COR-L47 (cell line): ENCODE results near the gene RAI1.
"Not testable (repeated sequence)": the region's sequence is repeated elsewhere in the genome, so short reads cannot be mapped to it uniquely, and the experiment has no call there.

ENCODE experiments used
- DNase-seq: peaks from one replicate; lab custom pipeline; 2025; lab: John Stamatoyannopoulos, UW

The RAI1 gene

DNA sequence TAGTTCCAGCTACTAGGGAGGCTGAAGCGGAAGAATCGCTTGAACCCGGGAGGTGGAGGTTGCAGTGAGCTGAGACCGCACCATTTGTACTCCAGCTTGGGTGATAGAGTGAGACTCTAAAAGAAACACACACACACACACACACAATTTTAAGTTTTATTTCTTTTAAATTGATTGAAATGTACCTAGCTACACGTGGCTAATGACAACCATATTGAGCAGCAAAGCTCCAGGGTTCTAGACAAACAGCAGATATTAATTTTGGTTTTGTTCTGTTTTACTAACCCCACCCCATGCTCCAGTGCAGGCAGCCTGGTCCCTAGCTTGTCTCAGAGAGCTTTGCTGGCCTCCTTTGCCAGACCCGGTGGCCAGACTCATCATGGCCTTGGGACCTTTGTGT, 16.0 kb upstream of the RAI1 start:
- no peak for DNase-seq

DNA sequence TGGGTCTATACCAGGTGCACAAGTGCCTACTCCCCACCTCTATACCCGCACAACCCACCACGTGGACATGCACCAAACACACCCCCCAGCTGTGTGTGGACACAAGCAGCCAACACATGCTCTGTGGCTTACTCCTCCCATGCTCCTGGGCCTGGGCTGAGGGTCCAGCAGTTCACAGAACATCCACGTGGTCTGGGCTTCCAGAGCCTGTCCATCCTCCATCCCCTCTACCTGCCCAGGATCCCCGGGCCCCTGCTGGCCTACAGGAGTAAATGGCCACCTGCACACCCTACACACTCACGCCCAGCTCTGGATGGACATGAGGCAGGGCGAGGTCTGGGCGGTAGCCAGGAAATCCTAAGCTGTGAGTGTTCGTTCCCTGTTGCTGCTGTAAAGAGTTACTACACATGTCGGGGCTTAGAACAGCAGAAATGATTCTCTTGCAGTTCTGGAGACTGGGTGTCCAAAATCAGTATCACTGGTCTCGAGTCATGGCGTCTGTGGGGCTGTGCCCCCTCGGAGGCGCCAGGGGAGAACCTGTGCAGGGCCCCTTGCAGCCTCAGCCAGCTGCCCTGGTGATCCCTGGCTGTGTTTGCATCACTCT, 15.0 kb upstream of the RAI1 start:
- no peak for DNase-seq

DNA sequence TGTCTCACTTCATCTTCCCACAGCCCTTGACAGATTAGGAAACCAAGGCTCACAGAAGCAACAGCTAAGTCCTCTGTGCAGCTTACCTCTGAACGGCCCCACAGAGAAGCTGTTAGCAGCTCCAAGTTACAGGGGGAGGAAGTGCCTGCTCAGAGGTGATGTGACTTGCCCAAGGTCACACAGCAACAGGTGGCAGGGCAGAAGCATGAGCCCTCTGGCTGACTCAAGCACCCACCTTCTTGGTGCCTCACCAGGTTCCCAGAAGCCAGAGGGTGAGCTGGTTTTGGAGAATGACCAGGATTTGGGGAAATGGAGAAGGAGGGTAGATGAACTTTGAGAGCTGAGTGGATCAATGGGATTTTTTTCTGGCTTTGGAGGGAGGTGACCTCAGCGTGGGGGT, 14.0 kb upstream of the RAI1 start:
- no peak for DNase-seq

DNA sequence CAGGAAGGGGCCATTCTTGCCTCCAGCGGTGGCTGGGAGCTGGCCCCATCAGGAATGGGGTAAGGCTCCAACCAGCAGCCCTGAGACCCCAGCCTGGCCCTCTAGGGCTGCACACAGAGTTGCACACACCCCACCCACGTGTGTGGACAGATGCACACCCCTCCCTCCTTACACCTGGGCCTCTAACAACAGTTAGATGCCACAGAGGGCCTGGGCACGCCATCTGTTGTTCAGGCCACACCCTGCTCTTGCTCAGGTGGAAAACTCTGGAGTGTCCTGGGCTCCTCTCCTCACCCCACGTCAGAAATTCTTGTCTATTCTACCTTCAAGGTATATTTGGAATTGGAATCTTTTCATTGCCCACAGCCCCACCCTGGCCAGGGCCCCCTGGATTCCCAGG, 13.3 kb upstream of the RAI1 start:
- DNase-seq, result no peak

DNA sequence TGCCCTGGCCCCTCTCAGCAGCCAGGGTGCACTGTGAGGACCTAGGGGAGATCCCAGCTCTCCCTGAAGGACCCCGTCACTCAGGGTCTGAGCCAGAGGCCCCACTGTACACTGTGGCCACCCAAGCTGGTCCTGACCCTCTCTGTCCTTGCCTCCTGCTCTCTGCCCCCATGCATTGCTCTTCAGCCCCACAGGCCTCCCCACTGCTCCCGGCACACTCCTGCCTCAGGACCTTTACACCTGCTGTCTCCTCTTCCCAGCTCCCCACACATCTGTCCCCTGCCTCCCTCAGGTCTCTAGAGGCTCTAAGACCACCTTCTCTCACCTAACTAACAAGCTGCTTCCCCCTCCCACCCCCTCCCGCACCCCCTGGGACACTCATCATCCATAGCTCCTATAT, 12.9 kb upstream of the RAI1 start:
- DNase-seq, result no peak

DNA sequence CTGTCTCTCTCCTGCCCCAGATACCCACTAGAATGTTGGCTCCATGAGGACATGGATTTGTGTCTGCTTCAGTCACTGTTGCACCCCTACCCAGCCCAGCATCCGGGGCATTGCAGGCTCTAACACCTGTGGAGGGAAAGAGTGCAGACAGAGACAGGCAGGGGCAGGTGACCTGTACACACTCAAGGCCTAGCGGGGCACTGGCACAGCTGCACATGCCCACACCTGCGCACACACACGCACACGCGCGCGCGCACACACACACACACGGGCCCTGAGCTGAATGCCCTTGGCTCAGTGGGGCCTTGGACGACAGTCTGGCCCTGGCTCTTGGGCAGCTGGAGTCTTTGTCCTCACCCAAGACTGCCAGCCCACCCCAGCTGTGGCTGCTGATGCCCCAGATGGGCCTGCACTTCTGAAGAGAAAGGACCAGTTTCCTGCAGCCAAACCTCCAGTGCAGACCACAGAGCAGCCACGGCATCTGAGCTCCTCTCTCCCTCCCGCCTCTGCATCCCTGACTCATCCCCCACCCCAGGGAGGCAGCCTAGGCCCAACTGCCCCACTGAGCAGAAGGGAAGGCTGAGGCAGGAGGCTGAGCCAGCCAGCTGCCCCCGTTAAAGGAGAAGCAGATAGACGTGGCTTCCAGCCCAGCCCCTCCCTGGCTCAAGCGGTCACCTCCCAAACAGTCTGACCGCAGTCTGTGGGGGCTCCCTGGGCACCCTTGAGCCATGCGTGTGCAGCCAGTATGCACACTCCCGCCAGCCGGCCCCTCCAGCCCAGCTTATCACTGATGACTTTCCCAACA, 12.3 kb upstream of the RAI1 start:
- DNase-seq, result no peak

DNA sequence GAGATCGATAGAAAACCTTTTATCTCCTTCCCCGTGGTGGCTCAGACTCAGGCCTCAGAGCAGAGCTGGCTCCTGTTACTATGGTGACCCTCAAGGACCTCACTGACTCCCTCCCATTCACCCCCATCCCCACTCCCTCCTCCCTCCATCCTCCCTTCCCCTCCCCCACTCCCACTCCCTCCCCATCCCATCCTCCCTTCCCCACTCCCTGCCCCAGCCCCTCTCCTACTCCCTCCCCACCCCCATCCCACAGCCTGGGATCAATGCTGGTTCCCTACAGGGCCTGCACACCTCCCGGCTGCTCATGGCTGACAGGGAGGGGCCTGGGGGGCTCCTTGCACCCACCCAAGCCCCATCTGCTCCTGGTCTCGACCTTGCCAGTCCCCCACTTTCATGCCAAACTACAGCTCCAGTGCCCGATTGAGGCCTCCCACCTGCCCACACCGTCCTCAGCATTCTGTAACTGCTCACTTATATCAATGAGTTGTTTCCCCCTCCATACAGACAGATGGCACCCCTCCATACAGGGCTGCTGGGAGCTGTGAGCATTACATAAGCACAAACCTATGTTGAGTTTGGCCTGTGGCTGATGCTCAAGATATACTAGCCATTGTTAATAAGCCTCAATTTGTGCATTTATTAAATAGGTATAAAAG, 11.6 kb upstream of the RAI1 start:
- DNase-seq, result no peak

DNA sequence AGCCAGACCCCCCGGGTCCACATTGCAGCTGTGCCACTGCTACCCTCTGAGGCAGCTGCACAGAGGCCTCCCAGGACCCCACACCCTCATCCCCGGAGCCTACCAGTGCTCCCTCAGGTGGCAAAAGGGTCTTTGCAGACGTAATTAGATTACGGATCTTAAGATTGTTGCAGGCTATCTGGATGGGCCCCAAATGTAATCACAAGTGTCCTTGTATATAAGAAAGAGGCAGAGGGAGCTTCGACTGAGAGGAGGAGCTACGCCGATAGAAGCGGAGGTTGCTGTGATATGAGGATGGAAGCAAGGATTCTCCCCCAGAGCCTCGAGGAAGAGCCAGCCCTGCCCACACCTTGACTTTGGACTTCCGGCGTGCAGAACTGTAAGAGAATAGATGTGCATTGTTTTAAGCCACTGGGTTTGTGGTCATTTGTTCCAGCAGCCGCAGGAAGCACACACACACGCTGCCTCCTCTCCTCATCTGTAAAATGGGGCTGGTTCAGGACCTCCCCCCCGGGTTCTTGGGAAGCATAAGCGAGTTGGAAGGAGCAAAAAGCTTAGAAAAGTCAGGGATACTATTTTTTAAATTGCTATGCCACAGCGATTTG, 10.5 kb upstream of the RAI1 start:
- no peak for DNase-seq

DNA sequence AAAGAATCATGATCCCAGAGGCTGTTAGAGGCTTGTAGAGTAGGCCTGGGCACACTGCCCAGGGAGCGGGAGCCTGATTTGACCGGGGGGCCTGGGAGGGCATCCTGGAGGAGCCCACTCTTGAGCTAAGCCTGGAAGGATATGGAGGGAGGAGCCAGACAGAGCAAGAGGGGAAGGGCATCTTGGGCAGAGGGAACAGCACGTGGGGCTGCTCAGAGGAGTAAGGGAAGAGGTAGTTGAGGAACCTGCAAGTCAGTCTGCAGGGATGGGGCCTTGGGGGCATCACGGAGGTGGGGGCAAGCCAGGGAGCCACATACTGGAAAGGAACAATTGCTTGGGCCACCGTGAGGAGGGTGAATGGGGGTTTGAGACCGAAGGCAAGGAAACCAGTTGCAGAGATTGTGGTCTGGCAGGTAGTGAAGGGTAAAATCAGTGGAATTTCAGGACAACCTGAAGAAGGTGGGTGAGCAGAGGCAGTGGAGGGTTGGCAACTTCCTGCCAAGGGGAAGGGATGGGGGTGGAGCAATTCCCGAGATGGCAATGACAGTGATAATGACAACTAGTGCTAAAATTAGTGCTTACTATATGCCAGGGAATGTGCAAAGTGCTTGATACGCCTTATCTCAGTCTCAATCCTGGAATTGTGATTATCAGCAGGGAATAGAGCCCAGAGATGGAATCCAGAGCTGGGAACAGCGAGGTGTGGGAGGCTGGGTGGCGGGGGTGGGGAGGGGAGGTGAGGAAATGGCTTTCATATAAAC, 9.7 kb upstream of the RAI1 start:
- DNase-seq, result no peak

DNA sequence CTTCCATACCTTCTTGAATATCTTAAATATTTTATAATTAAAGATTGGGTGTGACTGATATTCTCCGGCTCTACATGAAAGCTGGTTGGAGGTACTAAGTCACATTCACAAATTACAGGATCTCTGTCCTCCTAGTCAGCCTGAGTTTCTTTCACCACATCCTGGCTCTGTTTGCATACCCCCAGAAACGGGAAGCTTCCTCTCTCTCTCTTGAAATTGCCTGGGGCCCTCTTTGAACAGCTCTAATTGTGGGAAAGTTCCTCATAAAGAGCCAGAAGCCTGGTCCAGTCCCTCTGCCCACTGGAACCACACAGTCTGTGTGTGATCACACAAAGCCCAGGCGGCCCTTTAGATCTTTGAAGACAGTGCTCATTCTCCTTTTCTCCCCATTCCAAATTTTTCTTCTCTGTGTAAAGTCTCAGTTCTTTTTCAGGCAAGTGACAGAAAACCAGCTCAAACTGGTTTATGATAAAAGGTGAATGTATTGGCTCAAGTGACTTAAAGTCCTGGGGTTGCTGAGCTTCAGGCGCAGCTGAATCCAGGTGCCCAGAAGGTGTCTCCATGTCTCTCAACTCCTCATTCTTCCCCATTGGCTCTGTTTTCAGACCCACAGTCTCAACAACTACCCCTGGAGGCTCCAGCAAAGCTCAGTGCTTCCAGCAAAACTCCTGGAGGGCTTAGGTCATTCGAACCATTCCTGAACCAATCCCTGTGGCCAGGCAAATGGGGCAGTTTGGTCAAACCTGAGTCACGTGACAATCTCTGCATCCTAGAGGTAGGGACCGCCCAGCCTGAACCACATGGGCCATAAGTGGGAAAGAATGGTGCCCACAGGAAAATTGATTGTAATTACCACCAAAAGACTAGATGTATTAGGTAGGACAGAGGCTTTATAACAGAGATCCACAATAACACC, 8.5 kb upstream of the RAI1 start:
- no peak for DNase-seq

DNA sequence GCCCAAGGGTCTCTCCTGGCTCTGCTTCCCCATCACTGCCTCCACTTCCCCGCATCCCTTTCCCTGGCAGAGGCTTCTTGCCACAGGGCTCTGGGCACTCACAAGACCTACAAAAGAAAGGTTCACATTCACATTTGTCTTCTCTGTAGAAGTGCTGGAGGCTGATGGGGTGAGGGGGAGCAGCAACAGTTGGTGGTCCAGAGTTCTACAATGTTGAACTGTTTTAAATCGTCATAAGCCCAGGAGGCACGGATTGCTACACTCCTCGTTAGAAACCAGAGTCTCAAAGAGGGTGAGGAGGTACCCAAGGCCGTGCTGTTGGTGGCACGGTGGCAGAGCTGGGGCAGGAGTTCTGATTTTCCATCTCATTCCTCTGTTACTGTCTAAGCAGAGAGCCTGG, 5.8 kb upstream of the RAI1 start:
- no peak for DNase-seq

DNA sequence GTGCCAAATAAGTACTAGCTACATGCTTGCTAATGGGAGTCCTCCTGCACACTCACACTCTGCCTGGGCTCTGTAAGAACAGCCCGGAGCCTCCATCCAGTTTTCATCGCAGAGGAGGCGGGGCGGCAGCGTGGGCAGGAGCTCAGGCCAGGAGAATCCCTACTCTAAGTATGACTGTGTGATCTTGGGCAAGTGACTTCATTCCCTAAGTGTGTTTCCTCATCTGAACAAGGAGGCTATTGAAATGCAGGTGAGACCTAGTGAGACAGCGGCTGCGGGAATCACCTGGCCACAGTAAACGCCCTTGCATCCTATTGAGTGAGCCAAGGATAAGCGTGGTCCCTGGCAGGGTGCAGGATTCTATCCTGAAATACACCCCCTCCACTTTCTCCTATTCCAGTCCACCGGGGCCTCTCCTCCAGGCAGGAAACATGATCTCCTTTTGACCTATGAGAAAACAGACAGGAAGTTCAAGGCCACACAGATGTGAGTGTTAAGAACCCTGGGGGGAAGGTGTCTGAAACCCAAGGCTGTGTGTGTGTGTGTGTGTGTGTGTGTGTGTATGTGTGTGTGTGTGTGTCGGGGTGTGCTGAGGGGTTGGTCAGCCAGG, 5.2 kb upstream of the RAI1 start:
- DNase-seq, result no peak

DNA sequence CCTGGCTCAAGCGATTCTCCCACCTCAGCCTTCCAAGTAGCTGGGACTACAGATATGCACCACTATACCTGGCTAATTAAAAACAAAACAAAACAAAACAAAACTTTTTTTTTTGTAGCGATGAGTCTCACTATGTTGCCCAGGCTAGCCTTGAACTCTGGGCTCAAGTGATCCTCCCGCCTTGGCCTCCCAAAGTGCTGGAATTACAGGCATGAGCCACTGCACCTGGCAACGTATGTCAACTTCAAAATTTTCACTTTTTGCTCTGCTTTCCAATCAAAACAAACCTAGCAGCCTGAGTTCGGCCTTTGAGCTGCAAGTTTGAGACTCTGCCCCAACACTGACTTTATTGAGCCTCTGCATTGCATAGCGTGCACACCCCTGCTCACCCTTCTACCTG, 4.5 kb upstream of the RAI1 start:
- no peak for DNase-seq

DNA sequence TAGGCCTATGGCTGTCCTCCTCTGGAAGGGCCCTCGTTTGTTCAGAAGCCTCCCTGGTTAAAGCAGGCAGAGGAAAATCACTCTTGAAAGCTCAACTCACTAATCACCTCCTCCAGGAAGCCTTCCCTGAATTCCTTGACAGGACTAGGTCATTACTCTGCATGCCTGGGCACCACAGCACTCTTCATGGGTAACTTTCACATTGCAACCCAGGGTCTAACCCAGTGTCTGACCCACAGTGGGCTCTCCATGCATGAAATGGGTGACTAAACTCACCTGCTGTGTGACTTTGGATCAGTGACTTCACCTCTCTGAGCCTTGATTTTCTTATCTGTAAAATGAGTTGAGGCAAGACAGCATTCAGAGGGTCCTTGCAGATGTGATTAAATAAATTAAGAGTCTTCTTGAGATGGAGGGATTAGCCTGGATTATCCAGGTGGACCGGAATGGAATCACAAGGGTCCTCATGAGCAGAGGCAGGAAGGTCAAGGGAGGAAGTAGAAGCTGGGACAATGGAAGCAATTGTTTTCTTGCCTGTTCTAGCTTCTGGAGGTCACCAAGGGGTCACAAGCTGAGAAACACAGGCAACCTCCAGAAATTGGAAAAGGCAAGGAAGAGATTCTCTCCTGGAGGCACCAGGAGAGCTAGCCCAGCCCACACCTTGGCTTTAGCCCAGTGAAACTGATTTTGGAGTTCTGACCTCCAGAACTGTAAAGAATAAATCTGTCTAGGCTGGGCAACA, 3.8 kb upstream of the RAI1 start:
- DNase-seq, result no peak

DNA sequence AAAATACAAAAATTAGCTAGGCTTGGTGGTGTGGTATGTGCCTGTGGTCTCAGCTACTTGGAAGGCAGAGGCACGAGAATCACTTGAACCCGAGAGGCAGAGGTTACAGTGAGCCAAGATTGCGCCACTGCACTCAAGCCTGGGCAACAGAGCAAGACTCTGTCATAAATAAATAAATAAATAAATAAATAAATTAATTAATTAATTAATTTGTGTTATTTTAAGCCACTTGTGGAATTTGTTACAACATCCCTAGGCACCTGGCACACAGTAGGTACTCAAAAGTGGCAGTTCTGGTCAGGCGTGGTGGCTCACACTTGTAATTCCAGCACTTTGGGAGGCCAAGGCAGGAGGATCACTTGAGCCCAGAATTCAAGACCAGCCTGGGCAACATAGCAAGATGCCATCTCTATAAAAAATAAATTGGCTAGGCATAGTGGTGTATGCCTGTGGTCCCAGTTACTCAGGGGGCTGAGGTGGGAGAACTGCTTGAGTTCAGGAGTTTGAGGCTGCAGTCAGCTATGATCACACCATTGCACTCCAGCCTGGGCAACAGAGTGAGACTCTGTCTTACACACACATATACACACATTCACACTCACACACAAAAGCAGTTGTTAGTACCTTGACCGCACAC, 3.1 kb upstream of the RAI1 start:
- not testable (repeated sequence) for DNase-seq

DNA sequence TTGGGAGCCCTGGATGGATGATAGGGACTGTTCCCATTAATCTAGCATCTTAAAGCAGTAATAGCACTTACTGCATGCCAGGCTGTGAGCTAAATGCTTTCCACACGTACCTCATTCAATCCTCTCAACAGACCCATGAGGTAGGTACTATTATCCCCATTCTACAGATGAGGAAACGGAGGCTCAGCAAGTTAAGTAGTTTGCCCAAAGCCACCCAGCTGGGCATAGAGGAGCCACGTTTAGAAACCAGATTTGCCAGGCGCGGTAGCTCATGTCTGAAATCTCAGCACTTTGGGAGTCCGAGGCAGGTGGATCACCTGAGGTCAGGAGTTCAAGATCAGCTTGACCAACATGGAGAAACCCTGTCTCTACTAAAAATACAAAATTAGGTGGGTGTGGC, 2.0 kb upstream of the RAI1 start:
- DNase-seq, result no peak

DNA sequence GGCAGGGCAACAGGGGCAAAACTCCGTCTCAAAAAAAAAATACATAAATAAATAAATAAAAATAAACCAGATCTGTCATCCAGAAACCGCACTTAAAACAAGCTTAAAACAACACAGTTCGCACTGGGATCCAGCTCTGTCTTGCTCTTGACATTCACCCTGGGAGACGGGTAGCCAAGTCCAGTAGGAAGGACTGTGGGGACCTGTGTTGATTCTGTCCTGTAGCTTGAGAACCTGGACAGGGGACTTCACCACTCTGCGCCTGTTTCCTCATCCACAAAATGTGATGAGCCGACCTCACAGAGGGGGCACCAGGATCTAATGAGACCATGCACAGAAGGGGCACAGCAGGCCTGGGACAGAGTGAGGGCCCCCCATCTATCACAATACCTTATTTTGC, 1.5 kb upstream of the RAI1 start:
- DNase-seq, result no peak

DNA sequence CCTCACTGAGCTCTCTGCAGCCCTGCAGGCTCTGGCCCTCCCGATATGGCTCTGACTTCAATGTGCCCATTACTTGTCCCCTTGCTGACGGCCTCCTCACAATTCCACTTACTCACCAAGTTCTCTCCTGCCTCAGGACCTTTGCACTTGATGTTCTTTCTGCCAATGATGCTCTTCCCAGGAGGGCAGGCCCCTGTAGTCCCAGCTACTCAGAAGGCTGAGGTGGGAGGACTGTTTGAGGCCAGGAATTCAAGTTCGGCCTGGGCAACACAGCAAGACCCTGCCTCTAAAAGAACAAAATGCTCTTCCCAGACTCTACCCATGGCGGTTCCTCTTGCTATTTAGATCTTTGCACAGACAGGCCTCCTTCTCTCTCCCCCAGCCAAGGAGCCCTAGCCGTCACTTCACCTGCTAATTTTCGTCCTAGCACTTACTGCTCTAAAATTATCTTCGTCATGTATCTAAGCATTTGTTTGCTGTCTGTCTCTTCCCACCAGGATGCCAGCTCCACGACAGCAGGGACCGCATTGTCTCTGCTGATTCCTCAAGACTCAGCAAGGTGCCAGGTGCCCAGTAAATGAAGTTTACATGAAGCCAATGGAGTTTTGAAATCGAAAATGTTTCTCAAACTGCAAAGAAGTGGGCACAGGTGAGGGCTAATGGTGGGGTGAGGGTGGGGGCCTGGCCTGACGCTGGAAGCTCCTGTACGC, 626 bp upstream of the RAI1 start:
- no peak for DNase-seq

DNA sequence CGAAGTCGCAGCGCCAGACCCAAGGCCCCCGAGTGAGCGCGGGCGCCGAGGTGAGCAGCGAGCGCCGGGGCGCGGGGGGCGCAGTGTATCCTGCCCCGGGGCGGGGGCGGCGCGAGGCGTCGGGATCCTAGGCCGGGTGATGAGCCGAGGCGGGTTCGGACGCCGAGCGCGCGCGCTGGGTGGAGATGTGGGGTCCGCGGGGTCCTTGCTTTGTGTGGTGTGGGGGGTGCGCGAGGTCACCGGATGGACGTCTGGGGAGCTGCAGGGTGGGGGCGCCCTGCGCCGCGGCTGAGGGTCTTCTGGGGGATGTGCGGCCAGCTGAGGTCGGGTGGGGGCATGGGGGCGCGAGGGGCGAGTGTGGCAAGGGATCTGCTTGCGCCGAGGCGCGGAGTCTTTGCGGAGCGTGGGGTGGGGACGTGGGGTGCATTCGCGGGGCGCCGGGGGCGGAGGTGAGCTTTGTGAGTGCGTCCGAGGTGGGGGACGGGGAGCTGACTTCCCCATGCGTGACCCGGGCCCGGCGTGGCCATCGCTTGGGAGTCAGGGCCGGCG, 560 bp downstream of the RAI1 start:
- no peak for DNase-seq
